ENCODE measurements around the gene MTNR1B.

DNA sequence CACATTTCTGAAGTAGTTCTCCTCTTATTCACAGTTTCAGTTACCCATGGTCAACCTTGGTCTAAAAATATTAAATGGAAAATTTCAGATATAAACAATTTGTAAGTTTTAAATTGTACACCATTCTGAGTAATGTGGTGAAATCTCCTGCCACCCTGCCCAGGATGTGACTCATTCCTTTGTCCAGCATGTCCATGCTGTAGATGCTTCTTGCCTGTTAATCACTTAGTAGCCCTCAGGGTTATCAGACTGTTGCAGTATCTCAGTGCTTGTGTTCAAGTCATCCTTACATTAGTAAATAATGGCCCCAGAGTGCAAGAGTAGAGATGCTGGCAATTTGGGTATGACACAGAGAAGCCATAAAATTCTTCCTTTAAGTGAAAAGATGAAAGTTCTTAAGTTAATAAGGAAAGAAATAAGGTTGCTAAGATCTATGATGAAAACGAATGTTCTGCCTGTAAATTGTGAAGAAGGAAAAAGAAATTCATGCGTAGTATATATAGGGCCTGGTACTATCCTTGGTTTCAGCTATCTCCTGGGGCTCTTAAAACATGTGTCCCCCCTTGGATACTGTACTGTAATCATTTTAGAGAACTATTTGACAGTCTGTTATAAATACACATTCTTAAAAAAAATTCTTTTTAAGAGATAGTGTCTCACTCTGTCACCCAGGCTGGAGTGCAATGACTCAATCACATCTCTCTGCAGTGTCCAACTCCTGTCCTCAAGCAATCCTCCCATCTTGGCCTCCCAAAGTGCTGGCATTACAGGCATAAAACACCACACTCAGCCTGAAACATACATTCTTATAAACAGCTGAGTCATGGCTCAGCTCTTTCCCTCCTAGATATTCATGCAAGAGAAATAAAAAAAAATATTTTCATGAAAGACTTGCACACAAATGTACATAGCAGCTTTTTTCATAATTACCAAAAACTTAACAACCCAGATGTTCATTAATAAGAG lies 31.3 kb downstream of the MTNR1B start:
- TF ChIP-seq, protein P1, sequence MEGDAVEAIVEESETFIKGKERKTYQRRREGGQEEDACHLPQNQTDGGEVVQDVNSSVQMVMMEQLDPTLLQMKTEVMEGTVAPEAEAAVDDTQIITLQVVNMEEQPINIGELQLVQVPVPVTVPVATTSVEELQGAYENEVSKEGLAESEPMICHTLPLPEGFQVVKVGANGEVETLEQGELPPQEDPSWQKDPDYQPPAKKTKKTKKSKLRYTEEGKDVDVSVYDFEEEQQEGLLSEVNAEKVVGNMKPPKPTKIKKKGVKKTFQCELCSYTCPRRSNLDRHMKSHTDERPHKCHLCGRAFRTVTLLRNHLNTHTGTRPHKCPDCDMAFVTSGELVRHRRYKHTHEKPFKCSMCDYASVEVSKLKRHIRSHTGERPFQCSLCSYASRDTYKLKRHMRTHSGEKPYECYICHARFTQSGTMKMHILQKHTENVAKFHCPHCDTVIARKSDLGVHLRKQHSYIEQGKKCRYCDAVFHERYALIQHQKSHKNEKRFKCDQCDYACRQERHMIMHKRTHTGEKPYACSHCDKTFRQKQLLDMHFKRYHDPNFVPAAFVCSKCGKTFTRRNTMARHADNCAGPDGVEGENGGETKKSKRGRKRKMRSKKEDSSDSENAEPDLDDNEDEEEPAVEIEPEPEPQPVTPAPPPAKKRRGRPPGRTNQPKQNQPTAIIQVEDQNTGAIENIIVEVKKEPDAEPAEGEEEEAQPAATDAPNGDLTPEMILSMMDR (IDR thresholded peaks at IDR 0.05): no peak
- TF ChIP-seq TAF1 (IDR thresholded peaks at IDR 0.05; ENCODE audit: borderline replicate concordance, low read depth, low read length): peak; percentile 48; the same call in 1 of the 2 replicates
- no peak for TF ChIP-seq MEF2A (IDR thresholded peaks at IDR 0.05; ENCODE audit: borderline replicate concordance, low read depth)

All from SK-N-SH (cell line).